HG03196 (cell line): ENCODE data around the gene MILR1.
"Not testable (repeated sequence)": the region's sequence is repeated elsewhere in the genome, so short reads cannot be mapped to it uniquely, and the experiment has no call there.

Experiments
- ATAC-seq: cut with Tn5 transposase; IDR thresholded peaks from one replicate; pipeline ENCODE4 v1.9.1; 2021; ENCODE audit not compliant: unreplicated experiment

MILR1 gene

GRCh38 chr17:64470625-64471024 lies 21.7 kb downstream of the MILR1 start:
- no peak for ATAC-seq

DNA sequence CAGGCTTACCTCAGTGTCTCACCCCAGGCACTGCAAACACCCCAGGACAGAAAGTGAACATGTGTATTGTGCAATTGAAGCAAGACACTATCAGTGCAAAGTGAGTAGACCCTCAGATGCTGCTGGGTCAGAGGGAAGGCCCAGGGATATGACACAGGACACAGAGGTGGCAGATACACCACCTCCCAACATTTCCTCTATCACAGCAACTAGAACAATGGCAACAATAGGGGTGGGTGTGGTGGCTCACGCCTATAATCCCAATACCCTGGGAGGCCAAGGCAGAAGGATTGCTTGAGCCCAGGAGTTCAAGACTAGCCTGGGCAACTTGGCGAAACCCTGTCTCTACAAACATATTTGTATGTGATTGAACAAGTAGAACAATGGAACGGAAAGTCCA lies 22.5 kb downstream of the MILR1 start:
- ATAC-seq, result no peak

DNA sequence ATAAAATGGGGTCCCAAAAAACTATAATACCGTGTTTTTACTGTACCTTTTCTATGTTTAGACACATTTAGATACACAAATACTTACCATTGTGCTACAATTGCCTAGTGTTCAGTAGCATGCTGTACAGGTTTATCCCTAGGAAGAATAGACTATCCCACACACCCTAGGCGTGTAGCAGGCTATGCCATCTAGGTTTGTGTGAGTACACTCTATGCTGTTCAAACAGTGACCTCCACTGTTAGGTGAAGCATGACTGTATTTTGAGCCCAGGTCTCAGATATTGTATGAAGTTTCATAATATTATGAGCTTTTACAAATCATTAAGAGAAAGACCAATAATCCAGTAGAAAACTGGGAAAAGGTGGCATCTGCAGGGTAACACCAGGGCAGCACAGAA lies 23.6 kb downstream of the MILR1 start:
- no peak for ATAC-seq

DNA sequence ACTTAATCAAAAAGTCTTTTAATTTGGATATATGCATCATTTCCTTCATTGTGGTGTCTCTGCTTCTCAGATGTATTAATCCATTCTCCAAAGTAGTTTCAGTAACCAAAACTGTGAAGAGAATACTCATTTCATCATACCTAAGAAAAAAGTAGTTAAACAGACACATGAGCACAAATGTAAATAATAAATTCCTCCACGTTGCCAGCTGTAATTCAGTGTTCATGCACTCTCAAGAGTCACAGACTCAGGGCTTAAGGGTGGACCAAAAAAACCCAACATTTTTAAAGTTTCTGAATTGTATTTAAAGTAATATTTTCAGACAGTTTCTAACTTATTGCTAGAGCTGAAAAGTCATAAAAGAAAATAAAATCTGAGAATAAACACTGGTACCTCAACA lies 28.9 kb downstream of the MILR1 start:
- no peak for ATAC-seq

- no peak for ATAC-seq
Observed at GRCh38 chr17:64480951-64481350, 32.0 kb downstream of the MILR1 start.

- no peak for ATAC-seq
Observed at GRCh38 chr17:64484380-64484779, 35.5 kb downstream of the MILR1 start.

- ATAC-seq, result no peak
Observed at GRCh38 chr17:64488301-64488700, 39.4 kb downstream of the MILR1 start.

DNA sequence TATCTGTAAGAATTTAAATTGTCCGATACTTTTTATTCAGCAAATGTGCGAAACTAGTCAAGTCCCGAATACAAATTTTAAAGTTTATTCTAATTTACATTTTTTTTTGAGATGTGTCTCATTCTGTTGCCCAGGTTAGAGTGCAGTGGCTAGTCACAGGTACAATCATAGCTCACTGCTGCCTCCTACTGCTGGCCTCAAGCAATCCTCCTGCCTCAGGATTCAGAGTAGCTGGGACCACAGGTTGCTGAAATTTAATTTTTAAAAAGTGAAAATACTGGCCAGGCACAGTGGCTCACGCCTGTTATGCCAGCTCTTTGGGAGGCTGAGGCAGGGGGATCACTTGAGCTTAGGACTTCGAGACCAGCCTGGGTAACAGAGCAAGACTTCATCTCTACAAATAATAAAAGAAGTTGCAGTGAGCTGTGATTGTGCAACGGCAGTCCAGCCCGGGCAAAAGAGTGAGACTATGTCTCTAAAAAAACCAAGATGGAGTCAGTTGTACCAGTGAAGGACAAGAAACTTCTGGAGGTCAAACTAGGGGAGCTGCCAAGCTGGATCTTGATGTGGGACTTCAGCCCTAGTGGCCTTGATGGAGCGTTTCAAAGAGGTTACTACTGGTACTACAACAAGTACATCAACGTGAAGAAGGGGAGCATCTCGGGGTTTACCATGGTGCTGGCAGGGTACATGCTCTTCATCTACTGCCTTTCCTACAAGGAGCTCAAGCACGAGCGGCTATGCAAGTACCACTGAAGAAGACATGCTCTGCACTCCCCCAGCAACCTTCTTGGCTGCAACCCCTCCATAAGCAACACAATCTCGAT lies 42.3 kb downstream of the MILR1 start:
- ATAC-seq, result no peak

GRCh38 chr17:64491994-64492393 lies 43.1 kb downstream of the MILR1 start:
- no peak for ATAC-seq

- no peak for ATAC-seq
Observed at GRCh38 chr17:64492481-64493109, 43.7 kb downstream of the MILR1 start.

DNA sequence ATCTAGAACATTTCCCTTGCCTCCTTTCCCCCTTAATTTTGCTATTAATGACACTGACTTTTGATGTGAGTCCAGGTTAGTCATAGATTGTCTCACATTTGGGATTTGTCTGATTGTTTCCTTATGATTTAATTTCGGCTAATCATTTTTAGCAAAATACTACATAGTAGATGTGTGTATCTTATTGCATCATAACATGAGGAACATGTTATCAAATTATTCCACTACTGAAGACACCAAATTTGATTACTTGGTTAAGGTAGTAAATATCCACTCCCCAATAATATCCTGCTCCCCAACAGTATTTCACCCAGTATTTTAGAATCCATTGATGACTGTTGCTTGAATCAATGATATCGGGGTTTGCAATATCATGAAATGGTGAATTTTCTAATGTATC lies 45.2 kb downstream of the MILR1 start:
- no peak for ATAC-seq

DNA sequence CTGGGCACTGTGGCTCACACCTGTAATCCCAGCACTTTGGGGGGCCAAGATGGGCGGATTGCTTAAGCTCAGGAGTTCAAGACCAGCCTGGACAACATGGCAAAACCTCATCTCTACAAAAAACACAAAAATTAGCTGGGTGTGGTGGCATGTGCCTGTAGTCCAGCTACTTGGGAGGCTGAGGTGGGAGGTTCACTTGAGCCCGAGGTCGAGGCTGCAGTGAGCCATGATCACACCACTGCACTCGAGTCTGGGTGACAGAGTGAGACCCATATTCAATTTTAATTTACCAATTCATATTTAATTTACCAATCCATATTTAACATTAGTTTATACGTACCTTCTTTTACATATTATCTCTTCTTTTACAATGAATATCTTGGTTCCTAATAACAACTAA lies 46.4 kb downstream of the MILR1 start:
- not testable (repeated sequence) for ATAC-seq

DNA sequence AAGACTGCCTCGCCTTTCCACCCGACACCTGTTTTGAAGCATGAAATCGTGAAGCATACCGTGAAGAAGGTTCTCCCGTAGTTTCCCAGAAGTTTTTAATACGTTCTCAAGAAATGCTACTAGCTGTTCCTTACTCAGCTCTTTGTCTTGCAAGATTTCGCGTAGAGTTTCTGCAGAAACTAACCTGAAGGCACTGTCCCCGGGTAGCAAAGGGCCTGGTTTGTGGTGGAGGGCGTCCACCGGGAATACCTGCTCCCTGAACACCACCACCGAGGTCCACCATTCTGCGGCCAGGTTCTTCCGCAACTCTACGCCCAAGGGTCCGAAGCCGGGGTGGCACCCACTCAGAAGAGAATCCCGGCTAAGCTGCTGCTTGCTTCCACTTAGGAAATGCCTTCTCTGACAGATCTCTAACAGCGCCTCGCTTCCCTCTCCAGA lies 47.5 kb downstream of the MILR1 start:
- no peak for ATAC-seq

- peak; percentile 79 for ATAC-seq
Observed at GRCh38 chr17:64496786-64497564, 48.1 kb downstream of the MILR1 start, which contains the start of gene POLG2. Gene POLG2 (minus strand): TSS chr17:64497054. CDS start chr17:64496968, 86 bp downstream.

DNA sequence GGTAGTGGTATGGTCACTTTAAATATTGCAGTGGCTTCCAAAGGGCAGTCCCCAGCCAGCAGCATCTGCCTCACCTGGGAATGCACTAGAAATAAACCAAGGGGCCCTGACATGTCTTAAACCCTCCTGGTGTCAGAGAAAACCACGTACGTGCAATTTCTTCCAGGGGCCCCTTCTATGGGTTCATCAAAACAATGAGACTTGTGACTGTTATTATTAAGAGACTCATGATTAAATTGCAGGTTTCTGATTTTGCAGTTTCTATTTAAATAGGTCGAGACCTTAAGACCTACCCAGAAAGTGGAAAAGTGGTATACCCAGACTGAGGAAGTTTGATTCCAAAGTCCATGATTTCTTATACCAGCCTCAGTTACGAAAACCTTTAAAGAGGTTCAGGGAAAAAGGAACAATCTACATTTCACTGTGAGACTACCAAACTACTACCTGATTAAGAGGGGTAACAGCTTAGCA lies 48.7 kb downstream of the MILR1 start:
- no peak for ATAC-seq

GRCh38 chr17:64498308-64499203 lies 49.6 kb downstream of the MILR1 start:
- ATAC-seq, result no peak

DNA sequence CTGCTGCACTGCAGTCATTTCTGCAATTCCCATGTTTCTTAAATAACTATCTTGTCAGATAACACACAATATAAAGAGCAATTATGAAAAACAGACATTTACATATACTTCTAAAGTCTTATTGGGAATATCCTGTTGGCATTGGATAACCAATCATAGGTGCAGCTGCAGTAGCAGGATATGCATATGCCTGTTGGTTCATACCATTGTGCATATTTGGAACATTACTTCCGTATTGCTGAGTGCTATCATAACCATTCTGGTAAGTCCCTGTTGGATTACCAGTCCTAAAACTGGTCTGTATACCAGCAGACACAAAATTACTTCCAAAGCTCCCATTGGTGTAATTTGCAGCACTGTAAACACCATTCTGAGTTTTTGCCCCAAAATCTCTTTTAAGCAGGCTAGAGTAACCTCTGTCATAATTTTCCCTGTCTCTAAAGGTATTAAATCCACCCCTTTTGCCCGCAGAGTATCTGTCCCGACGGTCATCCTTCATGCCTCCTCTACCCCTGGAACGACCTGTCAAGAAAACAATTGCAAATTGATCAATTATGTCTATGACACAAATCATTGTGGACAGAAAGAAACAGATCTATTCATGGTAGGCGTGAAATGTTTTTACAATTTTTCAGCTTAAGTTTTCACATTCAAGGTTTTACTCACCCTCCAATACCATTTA lies 51.0 kb downstream of the MILR1 start:
- ATAC-seq, result no peak

GRCh38 chr17:64500487-64500859 lies 51.6 kb downstream of the MILR1 start:
- no peak for ATAC-seq

GRCh38 chr17:64500862-64501765 lies 52.2 kb downstream of the MILR1 start:
- ATAC-seq, result no peak
